Esophagus muscularis mucosa (tissue), 4 donors: ENCODE results near the gene SEPTIN10. TPM values are rescaled to one million over a fixed set of nuclear protein-coding genes. Genes with fewer than 3 reads are reported as not detected.

Experiments used
- DNase-seq: peaks from one replicate; pipeline ENCODE4 v3.0.0-alpha.2; 2017; ENCODE audit errors: extremely low spot score
- H3K27ac ChIP-seq, 4 donors: fragments of 200-600 bp; sonication (generic); replicated peaks in 1 of 4; 1 replicate in 3 of 4; 2 replicates in 1 of 4; pipeline ENCODE4 v1.5.1; 2016 to 2019; ENCODE audit warnings: mild to moderate bottlenecking in 1 of 4
- H3K27me3 ChIP-seq, 4 donors: fragments of 200-600 bp; sonication (generic); one replicate each; pipeline versions ENCODE4 v1.5.1 to v1.6.0; 2016 to 2019
- H3K36me3 ChIP-seq, 4 donors: fragments of 200-600 bp; sonication (generic); one replicate each; pipeline ENCODE4 v1.5.1; 2016 to 2019
- H3K4me1 ChIP-seq, 4 donors: fragments of 200-600 bp; sonication (generic); one replicate each; pipeline ENCODE4 v1.5.1; 2016 to 2019
- H3K4me3 ChIP-seq, 4 donors: fragments of 200-600 bp; sonication (generic); 1 replicate in 2 of 4; 2 replicates in 2 of 4; pipeline ENCODE4 v1.5.1; 2016 to 2019; ENCODE audit warnings: mild to moderate bottlenecking in 4 of 4, moderate library complexity in 1 of 4
- H3K9me3 ChIP-seq, 4 donors: fragments of 200-600 bp; sonication (generic); 1 replicate in 3 of 4; 2 replicates in 1 of 4; pipeline ENCODE4 v1.5.1; 2016 to 2019
- CTCF ChIP-seq, 3 experiments: fragments of 200-600 bp in 2 of 3; fragments of 450-650 bp in 1 of 3; sonication (generic) in 2 of 3; IDR thresholded peaks; one replicate each; pipeline ENCODE4 v1.5.1; 2017 to 2019; ENCODE audit warnings: antibody characterized with exemption in 3 of 3, mild to moderate bottlenecking in 2 of 3, moderate library complexity in 1 of 3
- POLR2AphosphoS5 ChIP-seq, 2 donors: sonication (generic); formaldehyde crosslinking; IDR thresholded peaks; one replicate each; pipeline ENCODE4 v1.6.1; 2017; ENCODE audit warnings: antibody characterized with exemption in 2 of 2
- WGBS: methylation state at CpG from one replicate; pipeline ENCODE4 v1.1.5; 2018; 5-methylcytosine and 5-hydroxymethylcytosine counted together
- intact Hi-C: fragments of 100-400 bp; cut with DNase I; formaldehyde crosslinking; loops from one replicate; pipeline ENCODE4 v1.15.1; 2023
- total RNA-seq, 4 donors: library from RNA; depleted of rRNA; stranded (reverse); fragments of >200 nt; gene quantifications; one replicate each; pipeline versions ENCODE4 v1.1.0 to v1.2.1, GENCODE V29; 2016

SEPTIN10 gene
- total RNA-seq, 4 donors from 2014 or later = 133 to 203 (median 159) TPM

GRCh38 chr2:109493176-109493935 lies 120.4 kb downstream of the SEPTIN10 start:
- 68% methylated on average over 4 of the region's 4 CpGs for WGBS
- Histone ChIP-seq H3K9me3 (no peaks in the 10 kb centered on the region), H3K4me3 (no peak overlapping the region), H3K36me3 (peaks cover 0 to 17% (median 9%) of the 10 kb centered on the region in 4 donors), H3K27me3 (no peaks in the 10 kb centered on the region), H3K4me1 (peaks cover 8 to 19% (median 16%) of the 10 kb centered on the region in 4 donors), H3K27ac (no peak overlapping the region)
- intact Hi-C loops = no loop called here
- DNase-seq = no peak
- TF ChIP-seq CTCF (IDR thresholded peaks at IDR 0.05) (no peak), POLR2AphosphoS5 (IDR thresholded peaks at IDR 0.05) (no peak)

Other genes with a start within 250 kb of the SEPTIN10 start
- 10 to 100 TPM; 24.1 to 56.8 (median 43.3) TPM for gene SOWAHC, start 398 bp upstream of the SEPTIN10 start, total RNA-seq
- 10 to 100 TPM; 15.2 to 22.5 (median 16.9) TPM for gene RGPD5, start 180.3 kb upstream of the SEPTIN10 start, total RNA-seq